GM18909 (cell line): Measurements from ENCODE around the gene RSPH10B2.
"Not testable (repeated sequence)": the region's sequence is repeated elsewhere in the genome, so short reads cannot be mapped to it uniquely, and the experiment has no call there.

Experiments used
- ATAC-seq: cut with Tn5 transposase; IDR thresholded peaks from one replicate; pipeline ENCODE4 v1.9.1; 2021; ENCODE audit warnings: mild to moderate bottlenecking; ENCODE audit not compliant: unreplicated experiment, poor library complexity

Gene RSPH10B2

GRCh38 chr7:6753964-6754363, at the start of gene RSPH10B2:
Gene RSPH10B2 (plus strand): TSS chr7:6754103. CDS start chr7:6757678, 3,575 bp downstream.
- not testable (repeated sequence) for ATAC-seq

GRCh38 chr7:6705959-6706665, 47.8 kb upstream of the RSPH10B2 start:
- ATAC-seq = peak; percentile 36

- ATAC-seq = peak; percentile 92
Measured at GRCh38 chr7:6706666-6707407, 47.1 kb upstream of the RSPH10B2 start, which contains the start of gene ZNF12. Gene ZNF12 (minus strand): TSS chr7:6706947. CDS start chr7:6705173, 1,774 bp downstream.

- no peak for ATAC-seq
Measured at GRCh38 chr7:6708304-6708703, 45.6 kb upstream of the RSPH10B2 start.

- no peak for ATAC-seq
Measured at GRCh38 chr7:6709808-6710207, 44.1 kb upstream of the RSPH10B2 start.

GRCh38 chr7:6714360-6714759, 39.5 kb upstream of the RSPH10B2 start:
- no peak for ATAC-seq

GRCh38 chr7:6715898-6716297, 38.0 kb upstream of the RSPH10B2 start:
- not testable (repeated sequence) for ATAC-seq

- no peak for ATAC-seq
Measured at GRCh38 chr7:6718124-6718523, 35.8 kb upstream of the RSPH10B2 start.

GRCh38 chr7:6724351-6724750, 29.6 kb upstream of the RSPH10B2 start:
- ATAC-seq = not testable (repeated sequence)

- ATAC-seq = peak; percentile 64
Measured at GRCh38 chr7:6725003-6725402, 28.9 kb upstream of the RSPH10B2 start.

GRCh38 chr7:6726341-6726740, 27.6 kb upstream of the RSPH10B2 start:
- not testable (repeated sequence) for ATAC-seq

GRCh38 chr7:6727663-6728062, 26.2 kb upstream of the RSPH10B2 start:
- no peak for ATAC-seq

- not testable (repeated sequence) for ATAC-seq
Measured at GRCh38 chr7:6728893-6729491, 24.9 kb upstream of the RSPH10B2 start.

GRCh38 chr7:6729492-6730342, 24.2 kb upstream of the RSPH10B2 start:
- peak; percentile 92 for ATAC-seq

- no peak for ATAC-seq
Measured at GRCh38 chr7:6730343-6730633, 23.6 kb upstream of the RSPH10B2 start.

- ATAC-seq = not testable (repeated sequence)
Measured at GRCh38 chr7:6738415-6738814, 15.5 kb upstream of the RSPH10B2 start.

- ATAC-seq = not testable (repeated sequence)
Measured at GRCh38 chr7:6744410-6745100, 9.3 kb upstream of the RSPH10B2 start.

GRCh38 chr7:6749335-6749734, 4.6 kb upstream of the RSPH10B2 start:
- ATAC-seq = not testable (repeated sequence)

GRCh38 chr7:6750173-6750572, 3.7 kb upstream of the RSPH10B2 start:
- ATAC-seq = not testable (repeated sequence)

- not testable (repeated sequence) for ATAC-seq
Measured at GRCh38 chr7:6761186-6761585, 7.3 kb downstream of the RSPH10B2 start.
